K562 (cell line): ENCODE results near the gene EYA4. TPM values are rescaled to one million over a fixed set of nuclear protein-coding genes. Genes with fewer than 3 reads are reported as not detected.

Experiments used
- ATAC-seq: fragments of 200-7000 bp; cut with Tn5 transposase; 3 replicates; pipeline ENCODE4 v1.9.1; 2020; ENCODE audit warnings: moderate library complexity
- BruUV-seq: library from RNA; stranded (reverse); fragments of 400-500 nt; replicated peaks from 2 replicates; lab custom pipeline; 2021; lab: Mats Ljungman, UMichigan
- CTCF ChIA-PET: fragments of 300-600 bp; formaldehyde crosslinking; extraction: SDS; loops from one replicate; lab custom pipeline; 2021; ENCODE audit warnings: low intra/inter-chr PET ratio; lab: Yijun Ruan, JAX
- POLR2A ChIA-PET: fragments of 300-600, 350-650 bp; sonication (Branson Sonifier 250); formaldehyde crosslinking; extraction: SDS; loops from one replicate; lab custom pipeline; 2021; ENCODE audit warnings: antibody characterized with exemption, inconsistent platforms; lab: Yijun Ruan, JAX
- DNase-seq, 4 experiments: peaks; one replicate each; pipeline versions ENCODE4 v3.0.0 to v3.0.0-alpha.2; 2011 to 2018; ENCODE audit warnings: low spot score in 3 of 4, mixed read lengths in 3 of 4; ENCODE audit errors: extremely low read depth in 1 of 4
- FAIRE-seq: peaks from 2 replicates; lab custom pipeline; 2011; peaks lifted over from hg19 to GRCh38; lab: Jason Lieb, UNC
- H2AFZ ChIP-seq: 2 replicates; pipeline ENCODE4 v1.6.0; 2011; ENCODE audit warnings: low read depth, low read length, control low read depth, inconsistent platforms
- H3K27ac ChIP-seq: fragments of 200-600 bp; 3 replicates; pipeline ENCODE4 v1.8.0; 2011; ENCODE audit warnings: low read depth, mild to moderate bottlenecking, control low read depth, inconsistent platforms, low read length, moderate library complexity, mixed read lengths; ENCODE audit errors: extremely low read depth
- H3K27me3 ChIP-seq, 2 experiments: fragments of 300-600 bp in 1 of 2; 2 replicates in 1 of 2; 3 replicates in 1 of 2; pipeline versions ENCODE4 v1.6.0 to v1.8.0; 2011; ENCODE audit warnings: inconsistent platforms in 2 of 2, low read length in 2 of 2, mild to moderate bottlenecking in 1 of 2, mixed read lengths in 1 of 2, moderate library complexity in 1 of 2; ENCODE audit not compliant: control insufficient read depth in 2 of 2, insufficient read depth in 2 of 2
- H3K36me3 ChIP-seq: fragments of 300-600 bp; 3 replicates; pipeline ENCODE4 v1.8.0; 2011; ENCODE audit warnings: mild to moderate bottlenecking, low read length, inconsistent platforms; ENCODE audit not compliant: control insufficient read depth, insufficient read depth
- H3K4me1 ChIP-seq, 2 experiments: fragments of 200-600 bp in 1 of 2; replicated peaks in 1 of 2; 2 replicates in 1 of 2; 3 replicates in 1 of 2; pipeline versions ENCODE4 v1.5.1 to v1.8.0; 2011; ENCODE audit warnings: inconsistent platforms in 2 of 2, low read length in 2 of 2, mild to moderate bottlenecking in 1 of 2, mixed read lengths in 1 of 2, moderate library complexity in 1 of 2; ENCODE audit not compliant: control insufficient read depth in 2 of 2, insufficient read depth in 2 of 2
- H3K4me2 ChIP-seq: 2 replicates; pipeline ENCODE4 v1.6.1; 2011; ENCODE audit warnings: low read length, control low read depth, inconsistent platforms, mixed read lengths; ENCODE audit not compliant: insufficient read depth
- H3K4me3 ChIP-seq: fragments of 200-600 bp; sonication (generic), shearing (Covaris generic); 2 replicates; pipeline ENCODE4 v1.5.1; 2016; ENCODE audit warnings: control low read depth, inconsistent platforms
- H3K79me2 ChIP-seq: fragments of 200-600 bp; 3 replicates; pipeline ENCODE4 v1.8.0; 2011; ENCODE audit warnings: low read length, inconsistent platforms; ENCODE audit not compliant: control insufficient read depth, insufficient read depth
- H3K9ac ChIP-seq, 2 experiments: 2 replicates each; pipeline versions ENCODE4 v1.6.0 to v1.6.1; 2011; ENCODE audit warnings: low read depth in 2 of 2, low read length in 2 of 2, control low read depth in 1 of 2, inconsistent platforms in 1 of 2, mild to moderate bottlenecking in 1 of 2, mixed read lengths in 1 of 2; ENCODE audit not compliant: insufficient read depth in 1 of 2
- H3K9me1 ChIP-seq: one replicate; pipeline ENCODE4 v1.6.0; 2011; ENCODE audit warnings: inconsistent platforms, mild to moderate bottlenecking, low read length, moderate library complexity; ENCODE audit not compliant: control insufficient read depth, insufficient read depth
- H3K9me3 ChIP-seq: replicated peaks from 2 replicates; pipeline ENCODE4 v1.5.1; 2011; ENCODE audit warnings: low read depth, low read length, inconsistent platforms; ENCODE audit not compliant: control insufficient read depth, insufficient read depth
- H4K20me1 ChIP-seq: replicated peaks from 2 replicates; pipeline ENCODE4 v1.6.1; 2011; ENCODE audit warnings: low read length, inconsistent platforms, mixed read lengths; ENCODE audit not compliant: control insufficient read depth, insufficient read depth
- CGGBP1 ChIP-seq: fragments of 250-450 bp; sonication (Bioruptor Pico); IDR thresholded peaks from 2 replicates; pipeline ENCODE4 v1.9.0; 2021; ENCODE audit warnings: mild to moderate bottlenecking
- CREB3 ChIP-seq: fragments of 450-650 bp; conservative IDR thresholded peaks from 2 replicates; pipeline ENCODE4 v1.6.1; 2016; ENCODE audit warnings: missing genetic modification characterization, low read depth, mild to moderate bottlenecking, missing compliant biosample characterization, moderate library complexity
- ETV5 ChIP-seq: sonication (generic); formaldehyde crosslinking; IDR thresholded peaks from 2 replicates; pipeline ENCODE4 v1.4.0; 2020; ENCODE audit warnings: low read depth, mild to moderate bottlenecking, missing genetic modification reagents
- ETV6 ChIP-seq, 3 experiments: fragments of 150-350 bp in 1 of 3; sonication (generic) in 1 of 3; formaldehyde crosslinking in 1 of 3; IDR thresholded peaks; 2 replicates each; pipeline versions ENCODE4 v1.6.1 to v1.8.0; 2014 to 2022; ENCODE audit warnings: borderline replicate concordance in 2 of 3, low read depth in 2 of 3, antibody characterized with exemption in 1 of 3, low read length in 1 of 3, mild to moderate bottlenecking in 1 of 3, missing genetic modification reagents in 1 of 3
- FOXP1 ChIP-seq: sonication (generic); formaldehyde crosslinking; IDR thresholded peaks from 2 replicates; pipeline ENCODE4 v1.8.0; 2022; ENCODE audit warnings: mild to moderate bottlenecking, missing genetic modification reagents
- GABPA ChIP-seq: fragments of 200-800 bp; sonication (Bioruptor generic); conservative IDR thresholded peaks from 2 replicates; pipeline ENCODE4 v1.6.1; 2016; ENCODE audit warnings: low read depth, missing genetic modification characterization, missing compliant biosample characterization
- GTF2F1 ChIP-seq: IDR thresholded peaks from 2 replicates; pipeline ENCODE4 v1.6.1; 2011; ENCODE audit warnings: low read depth, low read length, improper control_type of control experiment
- HLTF ChIP-seq: fragments of 450-650 bp; IDR thresholded peaks from 2 replicates; pipeline ENCODE4 v1.6.1; 2016
- NR2C1 ChIP-seq, 2 experiments: fragments of 450-650 bp; IDR thresholded peaks; 2 replicates each; pipeline ENCODE4 v1.6.1; 2017; ENCODE audit warnings: mild to moderate bottlenecking in 2 of 2, antibody characterized with exemption in 1 of 2, inconsistent platforms in 1 of 2, missing compliant biosample characterization in 1 of 2, missing genetic modification characterization in 1 of 2
- PHF8 ChIP-seq: fragments of 200-600 bp; sonication (generic); IDR thresholded peaks from 2 replicates; pipeline ENCODE4 v1.6.1; 2012; ENCODE audit warnings: mixed run types, mild to moderate bottlenecking, inconsistent platforms, low read length, moderate library complexity, borderline replicate concordance
- POU5F1 ChIP-seq: fragments of 150-350 bp; IDR thresholded peaks from 2 replicates; pipeline ENCODE4 v1.6.1; 2014; ENCODE audit warnings: borderline replicate concordance, low read length, low read depth, mild to moderate bottlenecking; ENCODE audit not compliant: partially characterized antibody
- TAL1 ChIP-seq: fragments of 450-650 bp; IDR thresholded peaks from 2 replicates; pipeline ENCODE4 v1.6.1; 2016; ENCODE audit warnings: mild to moderate bottlenecking
- WGBS: fragments of 100-300 bp; shearing (Covaris generic); methylation state at CpG from one replicate; pipeline ENCODE4 v1.1.6; 2016; ENCODE audit warnings: low coverage, mixed read lengths; ENCODE audit not compliant: insufficient coverage; ENCODE audit errors: missing lambda C conversion rate; 5-methylcytosine and 5-hydroxymethylcytosine counted together
- in situ Hi-C: fragments of 300-500 bp; cut with MboI; formaldehyde crosslinking; loops from 4 replicates; pipeline ENCODE4 v1.15.0; 2018; ENCODE audit warnings: inconsistent platforms, mixed read lengths
- intact Hi-C: fragments of 100-400 bp; cut with micrococcal nuclease; formaldehyde crosslinking; loops from 2 replicates; pipeline ENCODE4 v1.14.2; 2022
- polyA plus RNA-seq, 8 experiments: library from polyadenylated mRNA; depleted of rRNA in 4 of 8; stranded (reverse) in 5 of 8; unstranded in 3 of 8; fragments of >200 nt; fragmentation: Nextera tagmentation in 2 of 8; fragmentation: Illumina TruSeq in 1 of 8; extraction: Ambion mirVana in 2 of 8; extraction: Trizol in 1 of 8; gene quantifications; 2 replicates each; pipeline versions ENCODE4 v1.2.1 to v1.2.3, GENCODE V29; 2011 to 2014; ENCODE audit warnings: inconsistent platforms in 1 of 8, missing spikeins in 1 of 8
- total RNA-seq, 7 experiments: library from RNA; depleted of rRNA in 6 of 7; stranded (reverse); fragments of >200 nt in 6 of 7; fragmentation: Illumina TruSeq in 2 of 7; extraction: Trizol in 2 of 7; gene quantifications; 2 replicates each; pipeline versions ENCODE4 v1.2.1 to v1.2.3, GENCODE V29; 2011 to 2021; ENCODE audit warnings: low replicate concordance in 1 of 7

EYA4 gene
- total and polyA plus RNA-seq, 9 of the 15 experiments (the other 6 are each of a cell fraction or from before 2014, with no cell fraction given), result 0.03 to 0.04 TPM; not detected in 7

GRCh38 chr6:133208183-133208755, 32.9 kb upstream of the EYA4 start:
- H3K27ac ChIP-seq, result no peak overlapping the region
- in situ Hi-C loops, result no loop called here
- no peaks in the 10 kb centered on the region for H4K20me1 ChIP-seq
- TF ChIP-seq HLTF, result no peak
- TF ChIP-seq CREB3 (tag), result no peak
- WGBS, result 0% methylated on average over 4 of the region's 4 CpGs
- FAIRE-seq (no peak), DNase-seq (no peak), ATAC-seq (no peak)
- H3K9me3 ChIP-seq, result no peaks in the 10 kb centered on the region
- no peaks in the 10 kb centered on the region for H3K79me2 ChIP-seq
- BruUV-seq, result no TSS peak
- no peaks in the 10 kb centered on the region for H3K36me3 ChIP-seq
- no peaks in the 10 kb centered on the region for H3K9me1 ChIP-seq
- no peak overlapping the region for H3K4me2 ChIP-seq
- H2AFZ ChIP-seq, result no peak overlapping the region
- ChIA-PET POLR2A (no interaction called here), CTCF (no interaction called here)
- intact Hi-C loops, result no loop called here
- H3K9ac ChIP-seq, result no peak overlapping the region
- H3K27me3 ChIP-seq, result no peaks in the 10 kb centered on the region
- H3K4me1 ChIP-seq, result no peaks in the 10 kb centered on the region
- no peak overlapping the region for H3K4me3 ChIP-seq

GRCh38 chr6:133214267-133214666, 26.9 kb upstream of the EYA4 start:
- H3K4me2 ChIP-seq, result no peak overlapping the region
- H2AFZ ChIP-seq, result no peak overlapping the region
- H3K4me3 ChIP-seq, result no peak overlapping the region
- DNase-seq, result no peak
- ATAC-seq, result no peak
- no peak overlapping the region for H3K27ac ChIP-seq
- H3K79me2 ChIP-seq, result no peaks in the 10 kb centered on the region
- CTCF ChIA-PET, result no interaction called here
- FAIRE-seq, result no peak
- 0 out of 2 replicates have a peak, but pooled peaks cover 3% of the 10 kb centered on the region for H3K9me3 ChIP-seq
- no peaks in the 10 kb centered on the region for H4K20me1 ChIP-seq
- H3K4me1 ChIP-seq, result no peaks in the 10 kb centered on the region
- in situ Hi-C loops, result no loop called here
- H3K27me3 ChIP-seq, result no peaks in the 10 kb centered on the region
- no peaks in the 10 kb centered on the region for H3K9me1 ChIP-seq
- H3K36me3 ChIP-seq, result no peaks in the 10 kb centered on the region
- H3K9ac ChIP-seq, result no peak overlapping the region
- no TSS peak for BruUV-seq
- intact Hi-C loops, result no loop called here
- POLR2A ChIA-PET, result no interaction called here
- 0% methylated on average over 2 of the region's 2 CpGs for WGBS
- TF ChIP-seq CGGBP1, result no peak
- no peak for TF ChIP-seq GABPA
- no peak for TF ChIP-seq PHF8
- no peak for TF ChIP-seq NR2C1 (IDR thresholded peaks at IDR 0.05)
- TF ChIP-seq NR2C1 (tag; IDR thresholded peaks at IDR 0.05), result no peak
- TF ChIP-seq FOXP1 (CRISPR knock-in tag), result no peak
- TF ChIP-seq ETV6 (IDR thresholded peaks at IDR 0.05; ENCODE audit: borderline replicate concordance in 1 of 2, low read depth in 2 of 2, low read length in 1 of 2), result no peak
- TF ChIP-seq ETV6 (CRISPR knock-in tag; IDR thresholded peaks at IDR 0.05; ENCODE audit: borderline replicate concordance), result no peak
- TF ChIP-seq POU5F1, result no peak
- no peak for TF ChIP-seq GTF2F1
- no peak for TF ChIP-seq TAL1
- TF ChIP-seq ETV5 (CRISPR knock-in tag), result no peak
